ENCODE measurements around the gene ALKBH6. TPM values are rescaled to one million over a fixed set of nuclear protein-coding genes. Genes with fewer than 3 reads are reported as not detected.

Gene ALKBH6
- total RNA-seq = 23.7 and 29.6 TPM in 2 replicates

GRCh38 chr19:36014012-36014924 is at the start of gene ALKBH6:
ALKBH6 (minus strand) TSS chr19:36014213; CDS start chr19:36013397, 816 bp downstream.

GRCh38 chr19:36054733-36055686 is 41.0 kb upstream of the ALKBH6 start, which contains the start of gene WDR62:
WDR62 (plus strand) TSS chr19:36054897; CDS start chr19:36054972, 75 bp downstream.

GRCh38 chr19:36054119-36054732 is 40.2 kb upstream of the ALKBH6 start, which contains the start of gene THAP8:
THAP8 (minus strand) TSS chr19:36054285; CDS start chr19:36054217, 68 bp downstream.

GRCh38 chr19:36032251-36033104 is 18.5 kb upstream of the ALKBH6 start, which contains the start of gene CLIP3:
CLIP3 (minus strand) TSS chr19:36032873; CDS start chr19:36032357, 516 bp downstream.

GRCh38 chr19:36008336-36008978 is 5.6 kb downstream of the ALKBH6 start, which contains the start of gene SYNE4:
SYNE4 (minus strand) TSS chr19:36008813; CDS start chr19:36008681, 132 bp downstream.

GRCh38 chr19:35995048-35995993 is 18.7 kb downstream of the ALKBH6 start, which contains the start of gene SDHAF1:
SDHAF1 (plus strand) TSS chr19:35995188; CDS start chr19:35995275, 87 bp downstream.

Other genes with a start within 250 kb of the ALKBH6 start
- gene ARHGAP33, start 238.6 kb downstream of the ALKBH6 start, total RNA-seq = 6.5 and 14.1 TPM in 2 replicates
- gene PRODH2, start 201.4 kb downstream of the ALKBH6 start, total RNA-seq = not detected in 2 replicates
- gene NPHS1, start 161.7 kb downstream of the ALKBH6 start, total RNA-seq = not detected in 2 replicates
- gene KIRREL2, start 157.3 kb downstream of the ALKBH6 start, total RNA-seq = under 0.01 TPM in 2 replicates
- 2.4 and 5.9 TPM in 2 replicates for gene APLP1, start 145.6 kb downstream of the ALKBH6 start, total RNA-seq
- gene NFKBID, start 113.7 kb downstream of the ALKBH6 start, total RNA-seq = 3.0 and 3.4 TPM in 2 replicates
- not detected in 2 replicates for gene HCST, start 111.7 kb downstream of the ALKBH6 start, total RNA-seq
- not detected in 2 replicates for gene TYROBP, start 105.9 kb downstream of the ALKBH6 start, total RNA-seq
- gene LRFN3, start 77.8 kb downstream of the ALKBH6 start, total RNA-seq = 3.9 and 6.1 TPM in 2 replicates
- gene SDHAF1, start 19.0 kb downstream of the ALKBH6 start, total RNA-seq = 20.0 and 20.5 TPM in 2 replicates
- 0.15 and 0.17 TPM in 2 replicates for gene SYNE4, start 5.4 kb downstream of the ALKBH6 start, total RNA-seq
- gene CLIP3, start 18.7 kb upstream of the ALKBH6 start, total RNA-seq = 5.5 and 6.7 TPM in 2 replicates
- 7.6 and 7.7 TPM in 2 replicates for gene THAP8, start 40.1 kb upstream of the ALKBH6 start, total RNA-seq
- 12.2 and 12.9 TPM in 2 replicates for gene WDR62, start 40.7 kb upstream of the ALKBH6 start, total RNA-seq
- gene OVOL3, start 96.9 kb upstream of the ALKBH6 start, total RNA-seq = not detected in 2 replicates
- 74.6 and 100 TPM in 2 replicates for gene POLR2I, start 100.7 kb upstream of the ALKBH6 start, total RNA-seq
- 422 and 426 TPM in 2 replicates for gene TBCB, start 101.3 kb upstream of the ALKBH6 start, total RNA-seq
- gene CAPNS1, start 125.9 kb upstream of the ALKBH6 start, total RNA-seq = 402 and 424 TPM in 2 replicates
- 6.6 and 13.5 TPM in 2 replicates for gene COX7A1, start 138.2 kb upstream of the ALKBH6 start, total RNA-seq
- 1.7 and 1.9 TPM in 2 replicates for gene ZNF565, start 200.5 kb upstream of the ALKBH6 start, total RNA-seq
- 50.8 and 67.6 TPM in 2 replicates for gene ZNF146, start 200.9 kb upstream of the ALKBH6 start, total RNA-seq